Measurements from ENCODE around the gene CHKA. TPM values are rescaled to one million over a fixed set of nuclear protein-coding genes. Genes with fewer than 3 reads are reported as not detected.
A peak's percentile ranks its signal among the peaks of the same experiment; 100 is the strongest.

Gene CHKA
- total RNA-seq, 8 experiments from 2014 or later = 13.3 to 41.6 (median 31.8) TPM

DNA sequence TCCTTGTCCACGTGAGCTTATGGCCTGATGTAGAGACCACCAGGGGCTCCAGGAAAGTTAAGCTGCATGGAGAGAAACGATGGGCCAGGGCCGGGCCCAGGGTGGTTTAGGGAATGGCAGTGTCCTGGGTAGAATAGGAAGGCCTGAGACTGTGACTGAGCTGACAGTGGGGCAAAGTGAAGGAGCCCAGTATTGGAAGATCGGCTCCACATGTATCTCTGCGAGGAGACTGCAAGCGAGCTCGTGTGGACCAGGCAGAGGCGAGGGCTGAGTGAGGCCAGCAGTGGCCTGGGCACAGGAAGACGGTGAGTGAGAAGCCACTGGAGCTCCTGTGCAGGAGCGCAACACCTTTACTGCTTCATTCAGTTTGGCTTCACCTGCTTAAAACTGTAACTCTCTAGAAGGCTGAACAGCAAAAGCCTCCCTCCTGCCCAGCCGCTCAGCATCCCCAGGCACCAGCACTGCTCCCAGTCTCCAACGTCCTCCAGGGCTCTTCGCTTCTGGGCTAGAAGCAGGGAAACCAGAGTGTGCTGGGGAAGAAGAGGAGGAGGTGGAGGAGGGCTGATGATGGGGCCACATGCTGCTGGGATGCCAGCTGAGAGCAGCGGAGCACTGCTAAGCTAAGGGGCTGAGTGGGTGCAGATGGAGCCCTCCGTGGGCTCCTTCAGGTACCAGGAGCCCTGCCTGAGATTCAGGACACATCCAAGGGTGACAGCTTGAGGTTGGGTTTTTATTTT lies 68.9 kb downstream of the CHKA start:
- Histone ChIP-seq H3K4me1 (replicated peaks in 1 of 2) (peaks cover 22 to 24% of the 10 kb centered on the region in 2 donors), H3K4me3 (no peak overlapping the region), H3K27ac (peak overlapping the region; percentile 68 to 70)
- in situ Hi-C loops (cut with MboI; ENCODE audit: low pct_unique_long_range_greater_than_20kb in 2 of 9, low sequenced_read_pairs in 9 of 9, unreplicated experiment in 9 of 9) = no loop called here
- 76 to 100% (median 90%) methylated on average over 1 to 5 of the region's 15 CpGs; no CpG with 5 or more reads in 1 of the 10 experiments for WGBS, 10 experiments
- ATAC-seq (replicated peaks in 6 of 8) = no peak

DNA sequence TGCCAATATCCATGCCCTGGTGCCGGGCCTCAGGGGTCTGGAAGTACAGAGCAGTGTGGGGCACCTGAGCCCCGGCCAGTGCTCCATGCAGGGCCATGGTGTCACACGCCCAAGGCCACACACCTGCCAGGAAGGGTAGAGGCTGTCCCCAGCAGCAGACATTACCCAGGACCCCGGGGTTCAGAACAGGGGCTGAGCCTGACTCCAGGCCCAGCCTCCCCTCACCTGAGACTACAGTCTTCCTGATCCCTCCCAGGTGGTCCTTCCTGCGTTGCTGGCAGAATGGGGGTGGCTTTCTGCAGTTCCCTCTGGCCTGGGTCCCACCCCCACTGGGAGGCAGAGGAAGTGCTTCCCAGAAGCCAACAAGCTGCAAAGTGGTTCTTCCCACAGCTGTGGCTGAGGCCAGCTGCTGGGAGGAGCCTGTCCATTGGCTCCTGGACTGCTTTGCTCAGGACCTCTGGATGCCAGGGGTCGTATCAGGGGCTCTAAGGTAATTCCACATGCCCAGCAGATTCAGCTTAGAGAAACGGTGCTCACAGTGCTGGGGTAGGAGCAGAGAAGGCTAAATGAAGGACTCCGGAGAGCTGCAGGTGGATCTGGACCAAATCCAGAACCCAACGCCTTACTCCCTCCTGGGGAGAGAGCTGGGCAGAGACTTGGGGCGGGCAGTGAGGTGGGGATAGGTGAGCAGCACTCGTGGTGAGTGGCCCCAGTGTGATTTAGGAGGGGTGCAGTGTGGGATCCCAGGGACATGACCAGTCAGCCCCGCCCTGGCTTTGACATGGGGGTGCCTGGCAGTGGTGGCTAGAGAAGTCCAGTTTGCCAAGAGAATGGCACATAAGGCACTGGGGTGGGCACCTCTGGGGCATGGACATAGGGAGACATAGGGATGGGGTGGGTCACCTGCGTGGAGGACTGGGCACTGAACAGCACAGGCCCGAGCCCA lies 69.7 kb downstream of the CHKA start:
- peak in 3 of 8 experiments; percentile 9 to 49 (median 41) for ATAC-seq (replicated peaks in 6 of 8)
- no peak overlapping the region for H3K4me3 ChIP-seq
- peaks cover 22 to 24% of the 10 kb centered on the region in 2 donors for H3K4me1 ChIP-seq (replicated peaks in 1 of 2)
- H3K27ac ChIP-seq = peak overlapping the region in 1 of 2 donors; percentile 68
- in situ Hi-C loops (cut with MboI; ENCODE audit: low pct_unique_long_range_greater_than_20kb in 2 of 9, low sequenced_read_pairs in 9 of 9, unreplicated experiment in 9 of 9) = no loop called here
- 65 to 100% (median 83%) methylated on average over 1 to 6 of the region's 14 CpGs; no CpG with 5 or more reads in 3 of the 10 experiments for WGBS, 10 experiments

DNA sequence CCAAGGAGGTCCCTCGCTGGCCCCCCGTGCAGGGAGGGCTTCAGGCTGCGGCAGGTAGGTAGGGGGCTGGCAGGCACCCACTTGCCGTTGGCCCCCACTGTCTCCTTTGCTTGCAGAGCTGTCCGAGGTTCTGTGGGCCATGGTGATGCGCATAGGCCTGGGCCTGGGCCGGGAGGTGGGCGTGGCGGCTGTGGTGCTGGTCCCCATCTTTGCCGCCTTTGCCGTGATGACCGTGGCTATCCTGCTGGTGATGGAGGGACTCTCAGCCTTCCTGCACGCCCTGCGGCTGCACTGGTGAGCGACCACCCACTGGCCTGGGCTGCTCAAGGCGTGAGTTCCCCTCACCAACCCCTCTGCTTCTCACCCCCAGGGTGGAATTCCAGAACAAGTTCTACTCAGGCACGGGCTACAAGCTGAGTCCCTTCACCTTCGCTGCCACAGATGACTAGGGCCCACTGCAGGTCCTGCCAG lies 70.8 kb downstream of the CHKA start:
- in situ Hi-C loops (cut with MboI; ENCODE audit: low pct_unique_long_range_greater_than_20kb in 2 of 9, low sequenced_read_pairs in 9 of 9, unreplicated experiment in 9 of 9) = no loop called here
- WGBS, 10 experiments = 79 to 100% (median 86%) methylated on average over 1 to 2 of the region's 18 CpGs; no CpG with 5 or more reads in 6 of the 10 experiments
- Histone ChIP-seq H3K27ac (no peak overlapping the region), H3K4me1 (replicated peaks in 1 of 2) (peaks cover 22 to 24% of the 10 kb centered on the region in 2 donors), H3K4me3 (no peak overlapping the region)
- ATAC-seq (replicated peaks in 6 of 8) = no peak

DNA sequence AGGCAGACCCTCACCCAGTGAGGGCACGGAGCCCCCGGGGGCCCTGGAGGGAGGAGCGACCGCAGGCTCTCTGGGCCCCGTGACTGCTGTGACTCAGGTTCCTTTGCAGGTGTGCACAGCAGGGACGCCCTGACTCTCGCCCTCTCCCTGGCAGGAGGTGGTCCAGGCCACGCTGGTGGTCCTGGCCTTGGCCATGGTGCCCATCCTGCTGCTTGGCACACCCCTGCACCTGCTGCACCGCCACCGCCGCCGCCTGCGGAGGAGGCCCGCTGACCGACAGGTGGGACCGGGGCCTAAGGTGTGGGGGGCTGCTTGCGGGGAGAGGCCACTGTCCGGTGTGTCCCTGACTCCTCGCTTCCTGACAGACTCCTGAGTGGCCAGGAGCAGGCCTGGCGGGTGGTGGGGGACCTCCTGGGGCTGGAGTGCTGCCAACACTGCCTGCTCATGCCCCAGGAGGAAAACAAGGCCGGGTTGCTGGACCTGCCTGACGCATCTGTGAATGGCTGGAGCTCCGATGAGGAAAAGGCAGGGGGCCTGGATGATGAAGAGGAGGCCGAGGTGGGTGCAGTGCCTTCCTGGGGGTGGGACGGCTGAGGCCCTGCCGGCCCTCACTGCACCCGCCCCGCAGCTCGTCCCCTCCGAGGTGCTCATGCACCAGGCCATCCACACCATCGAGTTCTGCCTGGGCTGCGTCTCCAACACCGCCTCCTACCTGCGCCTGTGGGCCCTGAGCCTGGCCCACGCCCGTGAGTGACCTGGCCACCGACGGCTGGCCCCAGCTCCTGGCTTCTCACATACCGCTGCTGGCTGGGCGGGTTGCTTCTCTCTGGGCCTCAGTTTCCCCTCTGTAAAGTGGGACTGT lies 71.4 kb downstream of the CHKA start:
- H3K27ac ChIP-seq = no peak overlapping the region
- in situ Hi-C loops (cut with MboI; ENCODE audit: low pct_unique_long_range_greater_than_20kb in 2 of 9, low sequenced_read_pairs in 9 of 9, unreplicated experiment in 9 of 9) = no loop called here
- peaks cover 22 to 24% of the 10 kb centered on the region in 2 donors for H3K4me1 ChIP-seq (replicated peaks in 1 of 2)
- peak in 1 of 8 experiments; percentile 4 for ATAC-seq (replicated peaks in 6 of 8)
- 60 to 100% (median 93%) methylated on average over 1 to 4 of the region's 40 CpGs; no CpG with 5 or more reads in 6 of the 10 experiments for WGBS, 10 experiments
- no peak overlapping the region for H3K4me3 ChIP-seq

DNA sequence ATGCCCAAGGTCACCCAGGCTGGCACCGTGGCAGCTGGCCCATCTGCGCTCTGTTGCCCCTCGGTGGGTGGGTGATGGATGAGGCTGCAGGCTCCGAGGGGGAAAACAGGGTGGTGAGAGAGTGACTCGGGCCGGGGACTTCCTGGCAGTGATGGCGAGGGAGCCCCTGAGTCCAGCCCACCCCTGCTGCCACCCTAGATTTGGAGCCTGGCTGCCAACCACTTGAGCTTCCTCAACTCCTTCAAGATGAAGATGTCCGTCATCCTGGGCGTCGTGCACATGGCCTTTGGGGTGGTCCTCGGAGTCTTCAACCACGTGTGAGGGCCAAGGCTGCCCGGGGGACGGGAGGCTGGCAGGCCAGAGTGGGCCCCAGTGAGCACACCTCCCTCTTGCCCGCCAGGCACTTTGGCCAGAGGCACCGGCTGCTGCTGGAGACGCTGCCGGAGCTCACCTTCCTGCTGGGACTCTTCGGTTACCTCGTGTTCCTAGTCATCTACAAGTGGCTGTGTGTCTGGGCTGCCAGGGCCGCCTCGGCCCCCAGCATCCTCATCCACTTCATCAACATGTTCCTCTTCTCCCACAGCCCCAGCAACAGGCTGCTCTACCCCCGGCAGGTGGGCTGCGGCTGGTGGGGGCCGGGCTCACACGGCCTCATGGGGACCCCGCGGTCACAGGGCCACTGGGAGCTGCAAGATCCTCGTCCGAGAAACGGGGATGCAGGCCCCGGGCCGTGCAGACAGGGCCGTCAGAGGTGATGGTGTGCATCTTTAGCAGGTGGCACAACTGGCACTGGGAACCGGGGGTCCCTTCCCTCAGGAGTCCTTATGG lies 72.3 kb downstream of the CHKA start:
- 100% methylated on average over 2 to 3 of the region's 35 CpGs; no CpG with 5 or more reads in 7 of the 10 experiments for WGBS, 10 experiments
- in situ Hi-C loops (cut with MboI; ENCODE audit: low pct_unique_long_range_greater_than_20kb in 2 of 9, low sequenced_read_pairs in 9 of 9, unreplicated experiment in 9 of 9) = no loop called here
- H3K4me1 ChIP-seq (replicated peaks in 1 of 2) = peaks cover 21 to 28% of the 10 kb centered on the region in 2 donors
- no peak overlapping the region for H3K4me3 ChIP-seq
- no peak overlapping the region for H3K27ac ChIP-seq
- no peak for ATAC-seq (replicated peaks in 6 of 8)

DNA sequence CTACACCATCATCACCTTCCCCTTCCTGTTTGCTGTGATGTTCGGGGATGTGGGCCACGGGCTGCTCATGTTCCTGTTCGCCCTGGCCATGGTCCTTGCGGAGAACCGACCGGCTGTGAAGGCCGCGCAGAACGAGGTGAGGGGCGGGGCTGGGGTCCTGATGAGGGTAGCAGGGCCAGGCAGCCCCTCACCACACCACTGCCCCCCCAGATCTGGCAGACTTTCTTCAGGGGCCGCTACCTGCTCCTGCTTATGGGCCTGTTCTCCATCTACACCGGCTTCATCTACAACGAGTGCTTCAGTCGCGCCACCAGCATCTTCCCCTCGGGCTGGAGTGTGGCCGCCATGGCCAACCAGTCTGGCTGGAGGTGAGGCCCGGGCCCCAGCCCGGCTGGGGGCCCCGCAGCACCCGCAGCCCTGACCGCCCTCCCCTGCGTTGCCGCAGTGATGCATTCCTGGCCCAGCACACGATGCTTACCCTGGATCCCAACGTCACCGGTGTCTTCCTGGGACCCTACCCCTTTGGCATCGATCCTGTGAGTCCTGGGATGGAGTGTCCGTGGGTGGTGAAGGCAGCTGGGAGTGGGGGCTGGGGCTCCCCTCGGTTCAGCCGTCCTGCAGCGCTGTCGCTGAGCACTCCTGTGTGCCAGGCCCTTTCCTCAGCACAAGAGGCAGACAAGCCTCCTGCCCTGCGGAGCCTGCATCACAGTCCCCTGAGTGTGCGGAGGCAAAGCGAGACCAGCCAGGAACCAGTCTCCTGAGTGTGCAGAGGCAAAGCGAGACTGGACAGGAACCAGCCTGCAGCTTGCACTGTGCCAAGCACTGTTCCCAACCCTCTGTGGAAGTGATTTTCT lies 73.5 kb downstream of the CHKA start:
- 60 to 100% (median 94%) methylated on average over 1 to 3 of the region's 37 CpGs; no CpG with 5 or more reads in 6 of the 10 experiments for WGBS, 10 experiments
- peak in 1 of 8 experiments; percentile 15 for ATAC-seq (replicated peaks in 6 of 8)
- no peak overlapping the region for H3K27ac ChIP-seq
- H3K4me3 ChIP-seq = no peak overlapping the region
- peaks cover 19 to 30% of the 10 kb centered on the region in 2 donors for H3K4me1 ChIP-seq (replicated peaks in 1 of 2)
- in situ Hi-C loops (cut with MboI; ENCODE audit: low pct_unique_long_range_greater_than_20kb in 2 of 9, low sequenced_read_pairs in 9 of 9, unreplicated experiment in 9 of 9) = no loop called here

DNA sequence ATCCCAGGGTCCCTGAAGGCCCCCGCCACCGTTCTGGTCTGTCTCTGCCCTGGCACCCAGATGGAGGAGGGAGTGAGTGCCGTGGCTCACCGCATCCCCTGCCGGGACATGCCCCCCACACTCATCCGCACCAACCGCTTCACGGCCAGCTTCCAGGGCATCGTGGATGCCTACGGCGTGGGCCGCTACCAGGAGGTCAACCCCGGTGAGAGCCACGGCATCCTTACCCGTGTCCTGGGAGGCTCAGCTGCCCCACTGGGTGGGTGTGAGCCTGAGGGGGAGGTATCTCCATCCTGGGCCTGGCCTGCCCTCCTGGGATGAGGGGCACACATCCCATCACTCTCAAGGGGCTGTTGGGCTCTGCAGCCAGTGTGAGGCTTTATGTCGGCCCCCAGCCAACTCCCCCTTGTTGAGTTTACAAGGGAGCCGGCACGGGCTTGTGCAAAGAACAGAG lies 76.3 kb downstream of the CHKA start:
- WGBS, 10 experiments = 80 to 100% (median 98%) methylated on average over 1 to 8 of the region's 18 CpGs; no CpG with 5 or more reads in 4 of the 10 experiments
- in situ Hi-C loops (cut with MboI; ENCODE audit: low pct_unique_long_range_greater_than_20kb in 2 of 9, low sequenced_read_pairs in 9 of 9, unreplicated experiment in 9 of 9) = no loop called here
- Histone ChIP-seq H3K4me1 (replicated peaks in 1 of 2) (peaks cover 14 to 29% of the 10 kb centered on the region in 2 donors), H3K27ac (no peak overlapping the region), H3K4me3 (no peak overlapping the region)
- ATAC-seq (replicated peaks in 6 of 8) = no peak

DNA sequence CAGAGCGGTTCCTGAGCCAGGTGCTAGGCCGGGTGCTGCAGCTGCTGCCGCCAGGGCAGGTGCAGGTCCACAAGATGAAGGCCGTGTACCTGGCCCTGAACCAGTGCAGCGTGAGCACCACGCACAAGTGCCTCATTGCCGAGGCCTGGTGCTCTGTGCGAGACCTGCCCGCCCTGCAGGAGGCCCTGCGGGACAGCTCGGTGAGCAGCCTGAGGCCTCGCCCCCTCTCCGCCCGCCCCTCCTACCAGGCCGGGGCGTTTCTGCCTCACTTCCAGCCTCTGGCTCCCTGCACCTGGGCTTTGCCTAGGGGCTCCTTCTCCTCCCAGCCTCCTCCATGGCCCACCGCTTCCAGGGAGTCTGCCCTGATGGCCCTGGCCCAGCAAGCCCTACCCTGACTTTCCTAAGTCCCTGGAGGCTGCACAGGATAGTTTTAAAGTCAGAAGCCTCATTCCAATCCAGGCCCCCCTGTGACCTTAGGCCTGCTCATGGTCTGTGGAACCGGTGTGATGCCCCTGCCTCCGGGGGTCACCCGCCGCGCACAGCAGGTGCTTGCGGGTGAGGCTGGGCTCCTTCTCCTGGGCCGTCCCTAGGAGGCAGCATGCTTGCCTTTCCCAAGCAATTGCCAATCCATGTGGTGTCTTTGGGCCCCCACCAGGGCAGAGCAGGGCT lies 76.9 kb downstream of the CHKA start:
- in situ Hi-C loops (cut with MboI; ENCODE audit: low pct_unique_long_range_greater_than_20kb in 2 of 9, low sequenced_read_pairs in 9 of 9, unreplicated experiment in 9 of 9) = no loop called here
- ATAC-seq (replicated peaks in 6 of 8) = peak in 5 of 8 experiments; percentile 1 to 15 (median 11)
- WGBS, 10 experiments = 80 to 95% methylated on average over 3 to 7 of the region's 24 CpGs; no CpG with 5 or more reads in 8 of the 10 experiments
- H3K4me3 ChIP-seq = no peak overlapping the region
- H3K4me1 ChIP-seq (replicated peaks in 1 of 2) = peaks cover 14 to 31% of the 10 kb centered on the region in 2 donors
- peak overlapping the region; percentile 31 to 89 for H3K27ac ChIP-seq

DNA sequence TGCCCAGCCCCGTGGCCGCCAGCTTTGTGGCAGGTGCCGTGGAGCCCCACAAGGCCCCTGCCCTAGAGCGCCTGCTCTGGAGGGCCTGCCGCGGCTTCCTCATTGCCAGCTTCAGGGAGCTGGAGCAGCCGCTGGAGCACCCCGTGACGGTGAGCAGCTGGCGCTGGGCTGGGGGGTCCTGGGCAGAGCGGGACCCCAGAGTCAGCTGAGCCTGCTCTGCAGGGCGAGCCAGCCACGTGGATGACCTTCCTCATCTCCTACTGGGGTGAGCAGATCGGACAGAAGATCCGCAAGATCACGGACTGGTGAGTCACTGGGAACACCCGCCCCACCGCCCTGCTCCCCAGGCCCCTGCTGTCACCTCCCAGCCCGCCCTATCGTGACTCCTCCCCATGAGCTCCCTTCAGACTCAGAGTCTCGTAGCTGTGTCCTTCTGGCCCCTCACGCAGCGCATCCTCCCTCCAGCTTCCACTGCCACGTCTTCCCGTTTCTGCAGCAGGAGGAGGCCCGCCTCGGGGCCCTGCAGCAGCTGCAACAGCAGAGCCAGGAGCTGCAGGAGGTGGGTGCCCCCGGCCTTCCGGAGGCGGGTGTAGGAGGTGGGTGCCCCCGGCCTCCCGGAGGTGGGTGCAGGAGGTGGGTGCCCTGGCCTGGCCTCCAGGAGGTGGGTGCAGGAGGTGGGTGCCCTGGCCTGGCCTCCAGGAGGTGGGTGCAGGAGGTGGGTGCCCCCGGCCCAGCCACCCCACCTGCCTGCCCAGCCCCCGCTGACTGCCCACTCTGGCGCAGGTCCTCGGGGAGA lies 77.6 kb downstream of the CHKA start:
- in situ Hi-C loops (cut with MboI; ENCODE audit: low pct_unique_long_range_greater_than_20kb in 2 of 9, low sequenced_read_pairs in 9 of 9, unreplicated experiment in 9 of 9) = no loop called here

DNA sequence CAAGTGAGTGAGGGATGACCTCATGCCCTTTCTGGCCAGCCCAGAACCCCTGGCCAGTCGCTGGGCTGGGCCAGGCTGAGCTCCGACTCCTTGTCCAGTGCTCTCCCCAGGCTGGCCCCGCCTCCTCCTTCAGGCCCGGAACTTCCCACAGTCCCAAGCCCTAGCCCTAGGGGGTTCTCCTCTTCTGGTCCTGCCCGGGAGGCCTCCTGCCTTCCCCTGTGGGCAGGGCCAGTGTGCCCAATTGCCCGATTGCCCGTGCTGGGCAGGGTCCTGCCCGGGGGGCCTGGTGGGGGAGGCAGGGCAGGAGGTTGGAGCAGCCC lies 78.2 kb downstream of the CHKA start:
- 34 to 78% methylated on average over 3 to 4 of the region's 8 CpGs; no CpG with 5 or more reads in 8 of the 10 experiments for WGBS, 10 experiments
- H3K4me3 ChIP-seq = no peak overlapping the region
- H3K4me1 ChIP-seq (replicated peaks in 1 of 2) = peaks cover 17 to 38% of the 10 kb centered on the region in 2 donors
- peak in 7 of 8 experiments; percentile 2 to 30 (median 20) for ATAC-seq (replicated peaks in 6 of 8)
- in situ Hi-C loops (cut with MboI; ENCODE audit: low pct_unique_long_range_greater_than_20kb in 2 of 9, low sequenced_read_pairs in 9 of 9, unreplicated experiment in 9 of 9) = no loop called here
- peak overlapping the region; percentile 31 to 89 for H3K27ac ChIP-seq

More for the DNA sequence above, 77.6 kb downstream of the CHKA start:
- Histone ChIP-seq H3K4me1 (replicated peaks in 1 of 2) (peaks cover 14 to 32% of the 10 kb centered on the region in 2 donors), H3K27ac (peak overlapping the region; percentile 31 to 89), H3K4me3 (no peak overlapping the region)
- ATAC-seq (replicated peaks in 6 of 8) = peak; percentile 51 to 89 (median 82)
- 20 to 73% methylated on average over 3 to 5 of the region's 36 CpGs; no CpG with 5 or more reads in 8 of the 10 experiments for WGBS, 10 experiments

All from motor neuron (in vitro differentiated cells).